Inflammatory macrophage (primary cell): ENCODE measurements around the gene IP6K1.
"Not testable (repeated sequence)": the region's sequence is repeated elsewhere in the genome, so short reads cannot be mapped to it uniquely, and the experiment has no call there.

Source experiments
- DNase-seq, 2 donors: peaks; one replicate each; pipeline ENCODE4 v3.0.0-alpha.2; 2020 to 2022

The IP6K1 gene

DNA sequence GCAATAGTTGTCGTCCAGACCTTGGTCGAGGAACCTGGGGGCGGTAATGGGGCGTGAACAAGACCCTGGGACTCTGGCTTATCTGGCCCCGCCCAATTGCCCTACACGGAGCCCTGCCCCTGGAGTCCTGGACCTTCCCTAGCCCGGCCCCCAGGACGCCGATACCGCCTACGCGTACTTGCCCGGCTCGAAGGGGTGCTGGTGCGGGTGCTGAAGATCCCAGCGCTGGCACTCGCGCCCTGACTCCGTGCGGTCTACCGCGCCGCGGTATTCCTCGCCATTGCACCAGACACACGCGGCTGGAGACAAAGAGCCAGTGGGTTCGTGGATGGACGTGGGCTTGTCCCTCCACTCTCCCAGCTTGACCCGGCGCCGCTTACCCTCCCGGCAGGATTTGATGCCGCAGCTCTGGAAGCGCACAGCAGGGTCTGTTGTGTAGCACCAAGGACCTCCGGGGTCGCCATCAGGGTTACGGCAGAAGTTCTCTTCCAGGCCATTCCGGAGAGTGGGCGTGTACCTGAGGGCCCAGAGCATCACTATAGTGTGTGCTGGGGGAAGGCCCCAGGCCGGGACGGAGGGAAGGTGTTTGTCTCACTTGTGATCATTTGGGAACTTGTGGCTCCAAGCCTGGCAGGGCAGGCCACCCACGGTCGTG, 99.4 kb downstream of the IP6K1 start:
- peak; percentile 28 to 58 for DNase-seq

DNA sequence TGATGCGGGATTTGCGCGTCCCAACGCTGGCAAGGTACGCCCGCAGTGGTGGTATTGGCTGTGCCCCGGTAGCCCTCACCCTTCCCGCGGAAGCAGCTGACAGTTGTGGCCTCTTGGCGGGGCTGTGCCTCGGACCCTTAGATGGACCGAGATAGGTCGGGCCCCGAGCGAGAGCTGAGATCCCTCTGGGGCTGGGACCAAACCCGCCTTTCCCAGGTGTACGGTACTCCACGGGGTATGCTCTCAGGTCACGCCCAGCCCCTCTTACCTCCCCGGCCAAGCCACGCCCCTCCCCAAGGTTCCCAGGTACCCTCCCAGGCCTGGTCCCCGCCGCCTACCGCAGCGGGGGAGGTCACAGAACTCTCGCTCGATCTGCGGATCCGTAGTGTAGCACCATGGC, 100.0 kb downstream of the IP6K1 start:
- not testable (repeated sequence) for DNase-seq

DNA sequence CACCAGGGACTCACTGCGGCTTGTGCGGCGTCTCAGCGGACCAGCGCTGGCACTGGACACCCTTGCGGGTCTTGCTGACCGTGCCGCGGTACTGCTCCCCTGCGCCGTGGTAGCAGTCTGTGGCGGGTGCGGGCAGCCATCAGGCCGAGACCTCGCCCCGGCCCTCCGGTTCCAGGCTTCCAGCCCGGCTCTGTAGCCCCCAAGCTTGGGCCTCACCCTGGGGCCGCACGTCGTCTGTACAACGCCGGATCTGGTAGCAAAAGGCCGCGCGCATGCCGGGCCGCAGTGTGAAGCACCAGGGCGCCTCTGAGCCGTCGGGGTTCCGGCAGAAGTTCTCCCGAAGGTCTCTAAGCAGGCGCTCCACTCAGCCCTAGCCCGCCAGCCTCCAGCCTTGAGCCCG, 100.5 kb downstream of the IP6K1 start:
- not testable (repeated sequence) for DNase-seq

DNA sequence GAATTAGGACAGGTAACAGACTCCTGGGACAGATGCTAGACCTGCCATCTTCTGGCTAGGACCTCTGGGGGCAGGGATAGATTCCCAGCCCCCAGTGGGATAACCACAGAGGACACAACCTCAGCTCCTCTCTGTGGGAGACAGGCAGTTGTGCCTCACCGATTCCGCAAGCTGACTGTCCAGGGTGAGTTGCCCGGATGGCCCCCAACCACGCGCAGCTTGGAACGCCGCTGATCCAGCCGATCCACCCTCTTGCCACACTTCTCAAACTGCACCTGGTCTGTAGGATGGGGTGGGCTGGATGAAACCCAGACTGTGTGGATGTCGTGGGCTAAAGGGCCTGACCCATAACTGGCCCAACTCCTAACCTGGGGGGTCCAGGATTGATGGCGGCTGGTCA, 101.2 kb downstream of the IP6K1 start:
- not testable (repeated sequence) for DNase-seq

DNA sequence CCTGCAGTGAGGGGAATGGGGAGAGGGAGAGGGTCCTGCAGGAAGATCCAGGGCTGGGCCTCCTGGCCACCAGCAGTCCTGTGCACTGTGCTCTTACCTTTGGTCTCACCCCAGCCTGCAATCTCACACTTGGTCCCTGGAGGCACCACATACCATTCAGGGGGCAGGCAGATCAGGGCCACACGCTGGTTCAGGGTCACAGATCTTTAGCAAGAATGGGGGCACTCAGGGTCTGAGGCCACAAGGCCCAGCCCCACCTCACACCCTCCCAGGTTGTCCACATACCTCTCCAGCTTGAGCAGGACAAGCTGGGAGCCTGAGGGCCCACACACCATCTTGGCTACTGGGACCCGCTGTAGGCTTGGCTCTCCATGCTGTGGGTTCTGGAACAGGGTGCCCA, 101.9 kb downstream of the IP6K1 start:
- DNase-seq = not testable (repeated sequence)

DNA sequence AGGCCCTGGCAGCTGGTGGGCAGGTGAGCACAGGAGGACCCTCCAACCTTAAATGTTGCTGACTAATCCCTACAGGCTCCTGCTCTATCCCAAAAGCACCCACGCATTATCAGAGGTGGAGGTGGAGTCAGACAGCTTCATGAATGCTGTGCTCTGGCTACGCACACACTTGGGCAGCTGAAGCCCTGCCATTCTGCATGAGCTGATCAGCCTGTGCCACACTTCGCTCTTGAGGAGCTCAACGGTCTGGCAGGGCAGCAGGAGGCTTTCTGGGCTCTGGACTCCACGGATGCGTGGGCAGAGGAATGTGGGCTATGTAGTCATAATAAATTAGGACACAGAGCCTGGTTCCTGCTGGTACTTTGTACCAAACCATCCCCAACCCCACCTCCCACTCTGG, 103.2 kb downstream of the IP6K1 start:
- no peak for DNase-seq

DNA sequence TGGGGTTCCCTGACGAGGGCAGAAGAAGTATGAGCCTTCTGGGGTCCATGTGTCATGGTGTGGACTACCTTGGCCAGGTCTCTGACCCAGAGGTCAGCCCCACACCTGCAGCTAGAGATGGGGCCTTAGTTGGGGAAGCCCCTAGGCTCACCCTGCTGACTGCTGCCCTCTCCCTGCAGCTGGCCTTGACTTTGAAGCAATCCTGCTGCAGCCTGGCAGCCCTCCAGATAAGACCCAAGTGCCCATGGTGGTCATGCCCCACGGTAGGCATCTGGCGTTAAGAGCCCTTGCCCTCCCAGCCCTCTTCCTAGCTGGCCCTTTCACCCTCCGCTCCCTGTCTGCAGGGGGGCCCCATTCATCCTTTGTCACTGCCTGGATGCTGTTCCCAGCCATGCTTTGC, 104.8 kb downstream of the IP6K1 start:
- DNase-seq = no peak

DNA sequence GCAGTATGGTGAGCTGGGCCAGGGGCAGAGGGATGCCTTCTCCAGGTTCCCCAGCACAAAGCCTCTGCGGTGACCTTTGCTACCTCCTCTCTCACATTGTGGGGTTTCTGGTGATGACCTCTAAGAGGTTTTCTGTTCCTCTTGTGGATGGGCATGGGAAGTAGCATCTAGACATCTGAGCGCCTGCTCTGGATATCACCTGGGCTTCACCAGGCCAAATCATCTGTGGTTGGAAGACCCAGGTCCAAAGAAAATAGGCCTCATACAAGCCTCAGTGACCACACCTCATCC, 105.2 kb downstream of the IP6K1 start:
- no peak for DNase-seq

DNA sequence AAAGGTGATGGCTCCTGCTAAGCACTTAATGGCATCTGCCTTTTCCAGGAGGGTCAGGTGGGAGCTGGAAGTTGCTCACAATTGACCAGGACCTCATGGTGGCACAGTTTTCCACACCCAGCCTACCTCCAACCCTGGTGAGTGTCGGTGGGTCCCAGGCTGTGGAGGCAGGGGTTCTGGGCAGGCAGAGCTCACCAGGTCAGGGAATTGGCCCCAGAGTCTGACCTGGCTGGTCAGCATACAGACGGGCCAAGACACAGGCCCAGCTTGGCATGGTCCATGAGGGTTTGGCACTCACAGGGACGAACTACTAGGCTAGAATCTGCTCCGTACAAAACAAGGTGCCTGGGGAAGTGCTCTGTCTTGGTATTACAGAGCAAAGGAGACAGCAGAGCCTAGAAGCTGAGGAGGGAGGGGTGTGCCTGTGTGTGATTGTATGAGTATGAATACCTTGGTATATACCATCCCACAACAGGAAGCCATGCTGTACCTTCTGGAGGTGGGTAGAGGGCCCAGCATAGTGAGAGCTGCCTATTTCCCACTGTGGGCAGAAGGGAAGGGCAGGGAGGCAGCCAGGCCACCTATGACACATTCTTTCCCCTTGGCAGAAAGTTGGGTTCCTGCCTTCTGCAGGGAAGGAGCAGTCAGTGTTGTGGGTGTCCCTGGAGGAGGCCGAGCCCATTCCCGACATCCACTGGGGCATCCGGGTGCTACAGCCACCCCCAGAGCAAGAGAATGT, 105.7 kb downstream of the IP6K1 start:
- DNase-seq = no peak

DNA sequence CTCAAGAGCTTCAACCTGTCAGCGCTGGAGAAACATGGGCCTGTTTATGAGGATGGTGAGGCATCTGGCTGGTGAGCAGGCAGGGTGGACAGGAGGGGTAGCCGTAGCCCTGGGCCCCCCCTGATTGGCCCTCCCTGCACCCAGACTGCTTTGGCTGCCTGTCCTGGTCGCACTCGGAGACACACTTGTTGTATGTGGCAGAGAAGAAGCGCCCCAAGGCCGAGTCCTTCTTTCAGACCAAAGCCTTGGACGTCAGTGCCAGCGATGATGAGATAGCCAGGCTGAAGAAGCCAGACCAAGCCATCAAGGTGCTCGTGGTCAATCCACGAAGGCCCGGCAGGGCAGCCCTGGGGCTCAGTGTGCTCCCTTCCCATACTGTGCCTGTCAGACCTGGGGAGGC, 110.4 kb downstream of the IP6K1 start:
- DNase-seq = no peak

DNA sequence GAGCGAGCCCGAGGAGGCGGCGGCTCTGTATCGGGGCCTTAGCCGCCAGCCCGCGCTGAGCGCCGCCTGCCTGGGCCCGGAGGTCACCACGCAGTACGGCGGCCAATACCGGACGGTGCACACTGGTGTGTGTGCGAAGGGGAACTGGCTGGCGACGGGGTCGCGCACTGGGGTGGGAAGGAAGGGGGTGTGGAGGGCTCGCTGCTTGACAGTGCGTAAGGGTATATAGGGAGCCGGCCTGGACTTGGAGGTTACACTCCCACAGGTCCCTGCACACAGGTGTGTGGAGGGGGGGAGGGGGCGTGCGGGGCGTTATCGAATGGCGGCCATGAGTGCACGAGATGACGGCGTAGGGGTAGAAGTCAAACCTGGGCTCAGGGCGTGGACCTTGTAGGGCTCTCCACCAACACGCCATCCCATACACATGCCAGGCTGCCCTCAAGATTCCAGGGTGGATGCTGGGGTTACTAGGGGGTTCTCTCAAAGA, 111.8 kb downstream of the IP6K1 start:
- no peak for DNase-seq
